GM13977 (cell line): ENCODE data around the gene SLC2A6.

Source experiments
- DNase-seq: peaks from one replicate; pipeline ENCODE4 v3.0.0; 2012; ENCODE audit warnings: low spot score
- CTCF ChIP-seq: IDR thresholded peaks from 2 replicates; pipeline ENCODE4 v1.5.1; 2012; ENCODE audit warnings: mild to moderate bottlenecking, control low read depth; ENCODE audit not compliant: insufficient read depth; ENCODE audit errors: extremely low read depth, missing control alignments
- in situ Hi-C: fragments of 300-500 bp; cut with MboI; formaldehyde crosslinking; loops from one replicate; pipeline ENCODE4 v1.12.0; 2022; ENCODE audit warnings: low sequenced_read_pairs, low pct_unique_long_range_greater_than_20kb, mixed read lengths, inconsistent platforms; ENCODE audit not compliant: unreplicated experiment

The SLC2A6 gene

GRCh38 chr9:133505901-133506652, 27.2 kb upstream of the SLC2A6 start:
- DNase-seq: no peak
- no peak for TF ChIP-seq CTCF
- in situ Hi-C loops: no loop called here

- no peak for DNase-seq
- in situ Hi-C loops: no loop called here
- no peak for TF ChIP-seq CTCF
These were observed 26.4 kb upstream of the SLC2A6 start for GRCh38 chr9:133505186-133505830.

GRCh38 chr9:133502112-133502511, 23.2 kb upstream of the SLC2A6 start:
- no peak for DNase-seq
- no peak for TF ChIP-seq CTCF
- in situ Hi-C loops: no loop called here

- in situ Hi-C loops: no loop called here
- no peak for TF ChIP-seq CTCF
- DNase-seq: no peak
These were observed 21.0 kb upstream of the SLC2A6 start for GRCh38 chr9:133499892-133500270.

- in situ Hi-C loops: no loop called here
- TF ChIP-seq CTCF: no peak
- DNase-seq: no peak
These were observed 20.4 kb upstream of the SLC2A6 start for GRCh38 chr9:133499132-133499891.

- no peak for DNase-seq
- no peak for TF ChIP-seq CTCF
- in situ Hi-C loops: no loop called here
These were observed 18.3 kb upstream of the SLC2A6 start for GRCh38 chr9:133496861-133497842.
